ENCODE data around the gene G6PC3.
A peak's percentile ranks its signal among the peaks of the same experiment; 100 is the strongest.
"Not testable (repeated sequence)": the region's sequence is repeated elsewhere in the genome, so short reads cannot be mapped to it uniquely, and the experiment has no call there.

Gene G6PC3

DNA sequence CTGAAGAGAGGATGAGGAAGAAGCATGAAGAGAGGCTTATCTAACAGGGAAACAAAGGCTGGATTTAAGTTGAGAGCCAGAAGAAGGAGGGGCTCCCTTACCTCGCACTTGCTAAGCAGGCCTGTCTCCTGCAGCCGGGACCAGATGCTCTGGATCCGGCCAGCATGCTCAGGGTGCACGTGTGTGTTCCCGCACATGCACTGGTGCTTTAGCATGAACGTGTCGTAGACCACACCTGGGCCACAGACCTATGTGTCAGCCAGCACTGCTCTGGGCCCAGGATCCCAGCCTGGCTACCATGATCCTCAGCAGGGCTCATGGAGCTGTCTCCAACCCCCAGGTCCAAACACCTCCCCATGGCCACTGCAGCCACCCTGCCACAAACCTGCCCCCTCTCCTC lies 14.4 kb downstream of the G6PC3 start:
- DNase-seq = no peak

DNA sequence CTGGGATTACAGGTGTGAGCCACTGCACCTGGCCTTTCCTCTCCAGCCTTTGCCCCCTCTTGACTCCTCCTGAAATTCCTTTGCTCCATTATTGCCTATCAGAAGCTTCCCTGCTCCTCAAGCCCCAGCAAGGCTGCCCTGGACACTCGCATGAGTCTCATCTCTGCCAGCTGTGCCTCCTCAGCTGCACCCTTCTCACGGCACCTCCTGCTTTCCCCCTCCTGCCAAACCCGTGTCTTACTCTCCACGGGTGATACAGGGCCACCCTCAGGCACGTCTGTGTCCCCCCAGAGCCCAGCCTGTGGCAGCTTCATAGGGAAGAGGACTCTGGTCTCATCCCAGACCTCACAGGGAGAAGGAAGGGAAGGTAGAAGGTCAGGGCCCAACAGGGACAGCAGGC lies 15.4 kb downstream of the G6PC3 start:
- no peak for DNase-seq

DNA sequence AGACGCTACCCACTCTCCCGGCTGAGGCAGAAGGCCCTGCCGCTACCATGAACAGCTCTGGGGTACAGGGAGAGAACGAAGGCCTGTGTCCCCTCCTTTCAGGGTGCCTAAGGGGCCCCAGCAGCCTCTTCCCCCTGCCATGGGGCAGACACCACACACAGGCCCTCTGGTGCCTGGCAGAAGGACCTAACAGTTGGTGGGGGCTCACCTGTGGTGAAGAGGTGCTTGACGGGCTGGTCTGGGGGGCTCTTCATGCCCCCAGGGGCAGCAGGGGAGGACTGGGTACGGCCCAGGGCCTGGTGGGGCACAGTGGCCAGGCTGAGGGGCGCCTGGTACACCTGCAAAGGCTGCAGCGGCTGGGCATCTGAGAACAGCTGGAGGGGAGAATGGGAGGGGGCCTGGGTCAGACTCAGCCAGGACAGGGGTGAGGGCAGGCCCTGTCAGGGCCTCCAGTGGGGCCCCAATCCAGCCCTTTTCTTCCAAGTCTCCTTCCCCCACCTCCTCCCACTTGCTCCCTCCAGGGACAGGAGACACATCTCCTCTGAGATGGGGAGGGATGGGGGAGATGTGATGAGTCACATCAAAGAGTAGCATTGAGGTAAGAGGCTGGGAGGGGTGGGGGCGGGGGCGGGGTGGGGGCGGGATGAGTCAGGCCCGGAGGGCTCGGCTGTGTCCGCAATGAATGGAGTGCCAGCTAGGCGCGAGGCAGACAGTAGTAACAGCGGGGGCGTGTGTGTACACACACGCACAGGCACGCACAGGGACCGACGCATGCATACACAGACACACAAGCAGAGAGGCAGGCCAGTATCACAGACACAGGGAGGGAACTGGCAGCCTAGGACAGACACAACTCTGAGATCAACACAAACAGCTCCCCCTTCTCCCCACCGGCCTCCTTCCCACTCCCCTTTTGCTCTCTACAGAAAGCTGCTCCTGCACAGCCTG lies 16.1 kb downstream of the G6PC3 start:
- peak; percentile 39 for DNase-seq

DNA sequence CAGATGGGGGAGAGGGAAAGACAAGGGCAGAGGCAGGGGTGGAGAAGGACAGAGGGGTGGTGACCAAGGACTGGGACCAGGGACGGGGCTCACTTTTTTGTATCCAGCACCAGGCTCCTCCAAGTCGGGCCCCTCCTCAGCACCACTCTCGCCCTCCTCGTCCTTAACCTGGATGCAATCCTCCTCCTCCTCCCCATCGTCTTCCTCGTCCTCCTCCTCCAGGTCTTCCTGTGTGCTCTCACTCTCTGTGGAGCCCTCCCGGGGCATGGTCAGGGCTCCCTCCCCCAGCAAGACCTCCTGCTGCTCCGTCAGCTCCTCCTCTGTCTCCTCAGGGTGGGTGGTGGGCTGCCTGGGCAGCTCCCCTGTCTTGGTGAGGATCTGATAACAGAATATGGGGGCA lies 16.8 kb downstream of the G6PC3 start:
- no peak for DNase-seq

DNA sequence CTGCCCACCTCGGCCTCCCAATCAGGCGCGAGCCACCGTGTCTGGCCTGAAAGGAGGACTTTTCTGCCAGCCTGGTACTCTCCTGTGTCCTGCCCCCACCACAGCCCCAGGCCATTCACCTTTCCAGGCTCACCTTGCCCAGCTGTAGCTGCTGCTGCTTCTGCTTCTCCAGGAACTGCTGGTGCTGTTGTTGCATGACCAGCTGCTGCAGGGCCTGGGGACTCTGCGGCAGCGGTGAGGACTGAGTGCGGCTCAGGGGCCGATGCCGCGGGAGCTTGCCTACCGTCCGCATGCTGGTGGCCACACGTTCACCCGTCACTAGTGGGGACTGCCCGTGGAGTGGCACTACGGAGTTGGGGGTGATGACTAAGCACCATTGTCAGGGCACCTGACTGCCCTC lies 17.7 kb downstream of the G6PC3 start:
- DNase-seq = no peak

DNA sequence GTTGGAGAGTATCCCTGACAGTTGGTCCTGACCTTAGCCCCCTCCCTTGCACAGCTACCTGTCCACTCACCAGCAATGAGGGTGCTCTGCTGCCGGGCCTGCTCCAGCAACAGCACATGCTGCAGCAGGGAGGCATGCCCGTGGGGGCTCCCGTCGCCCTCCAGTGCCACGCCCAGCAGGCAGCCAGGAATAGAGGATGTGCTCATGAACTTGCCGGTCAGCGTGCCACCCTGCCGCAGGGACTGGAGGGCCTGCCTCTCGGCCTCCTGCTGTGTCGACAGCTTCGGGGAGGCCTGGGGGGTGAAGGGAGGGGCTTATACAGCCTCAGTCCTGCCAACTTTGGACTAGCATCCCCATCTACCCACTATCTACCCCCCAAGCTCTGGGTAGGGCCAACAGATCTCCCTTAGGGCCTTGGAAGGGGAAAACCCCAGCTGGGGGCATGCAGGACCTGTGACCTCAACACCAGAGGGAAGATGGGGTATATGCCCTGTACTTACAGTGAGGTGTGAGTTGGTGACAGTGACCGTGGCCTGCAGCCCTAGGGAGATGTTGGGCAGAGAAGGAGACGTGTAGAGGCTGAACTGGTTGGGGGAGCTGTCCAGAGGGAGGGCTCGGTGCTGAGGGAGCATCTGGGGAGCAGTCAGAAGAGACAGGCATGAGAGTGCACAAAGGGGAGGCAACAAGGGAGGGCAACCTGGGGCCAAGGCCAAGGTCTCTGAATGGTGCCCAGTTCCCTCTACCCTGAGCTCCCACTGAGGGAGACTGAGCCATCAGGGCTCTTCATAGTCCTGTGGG lies 20.9 kb downstream of the G6PC3 start:
- DNase-seq = no peak

DNA sequence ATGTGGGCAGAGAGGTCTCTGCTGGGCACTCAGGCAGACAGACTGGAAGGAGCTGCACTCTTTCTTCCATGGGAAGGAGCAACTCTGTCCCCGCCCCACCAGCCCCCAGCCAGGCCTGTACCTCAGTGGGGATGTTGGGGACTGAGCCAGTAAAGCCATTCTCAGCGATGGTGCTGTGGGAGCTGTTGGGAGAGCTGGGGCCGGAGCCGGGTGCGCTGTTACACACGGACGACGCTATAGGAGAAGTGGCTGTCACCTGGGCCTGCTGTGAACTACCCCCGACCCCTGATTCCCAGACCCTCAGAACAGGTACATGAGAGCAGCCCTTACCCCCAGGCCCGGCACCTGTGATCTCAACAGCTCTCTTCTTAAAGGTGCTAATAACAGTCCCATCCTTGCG lies 21.5 kb downstream of the G6PC3 start:
- no peak for DNase-seq

DNA sequence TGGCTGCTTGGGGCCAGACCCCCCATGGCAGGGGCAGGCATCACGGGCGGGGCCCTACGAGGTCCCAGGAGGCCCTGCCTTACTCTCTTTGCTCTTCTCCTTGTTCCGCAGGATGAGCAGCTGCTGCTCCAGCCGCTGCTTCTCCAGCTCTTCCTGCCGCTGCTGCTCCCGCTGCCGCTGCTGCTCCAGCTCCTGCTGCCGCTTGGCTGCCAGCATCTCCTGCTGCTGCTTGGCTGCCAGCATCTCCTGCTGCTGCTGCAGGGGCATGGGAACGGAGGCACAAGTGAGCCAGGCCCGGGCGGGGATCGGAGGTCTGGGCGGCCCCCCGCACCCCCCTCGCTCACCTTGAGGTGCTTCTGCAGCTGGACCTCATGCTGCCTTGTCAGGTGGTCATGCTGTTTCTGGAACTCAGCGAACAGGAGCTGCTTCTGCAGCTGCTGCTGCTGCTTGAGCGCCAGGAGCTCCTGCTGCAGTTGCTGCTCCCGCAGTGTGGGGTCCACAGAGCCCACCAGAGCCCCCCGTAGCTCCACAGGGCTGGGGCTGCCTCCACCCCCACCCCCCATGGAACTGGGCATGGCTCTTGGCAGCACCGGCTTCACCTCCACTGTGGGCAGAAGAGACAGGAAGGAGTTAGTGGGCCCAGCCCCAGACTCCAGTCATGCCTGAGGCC lies 22.8 kb downstream of the G6PC3 start:
- no peak for DNase-seq

DNA sequence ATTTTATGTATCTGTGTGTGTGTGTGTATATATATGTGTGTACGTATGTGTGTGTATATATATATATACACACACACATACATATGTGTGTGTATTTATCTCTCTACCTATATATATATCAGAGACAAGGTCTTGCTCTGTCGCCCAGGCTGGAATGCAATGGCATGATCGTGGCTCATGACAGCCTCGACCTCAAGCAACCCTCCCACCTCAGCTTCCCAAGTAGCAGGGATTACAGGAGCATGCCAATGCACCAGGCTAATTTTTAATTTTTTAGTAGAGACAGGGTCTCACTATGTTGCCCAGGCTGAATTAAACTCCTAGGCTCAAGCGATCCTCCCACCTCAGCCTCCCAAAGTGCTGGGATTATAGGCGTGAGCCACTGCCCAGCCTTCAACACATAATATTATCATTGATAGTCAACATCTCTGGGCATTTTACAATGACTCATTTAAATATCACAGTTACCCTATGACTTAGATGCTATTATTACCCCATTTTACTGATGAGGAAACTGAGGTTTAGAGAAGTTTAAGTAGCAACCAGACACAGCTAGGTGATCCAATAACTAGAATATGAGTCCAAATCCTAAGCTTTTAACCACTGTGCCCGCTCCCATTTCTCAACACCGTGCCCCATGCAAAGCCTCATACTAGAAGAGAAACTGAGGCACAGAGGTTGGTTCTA lies 24.3 kb downstream of the G6PC3 start:
- DNase-seq = no peak

DNA sequence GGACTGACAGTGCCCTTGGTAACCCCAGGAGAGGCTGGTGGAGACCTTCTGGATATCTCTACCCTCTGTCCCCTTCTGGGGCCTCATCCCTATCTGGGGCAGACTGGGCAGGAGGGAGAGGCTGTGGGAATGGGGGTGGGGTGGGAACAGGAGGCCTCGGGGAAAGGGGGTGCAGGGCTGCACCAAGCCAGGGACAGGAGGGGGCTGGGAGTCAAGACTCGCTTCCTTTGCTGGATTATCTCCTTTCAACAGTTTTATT lies 24.8 kb downstream of the G6PC3 start:
- no peak for DNase-seq

DNA sequence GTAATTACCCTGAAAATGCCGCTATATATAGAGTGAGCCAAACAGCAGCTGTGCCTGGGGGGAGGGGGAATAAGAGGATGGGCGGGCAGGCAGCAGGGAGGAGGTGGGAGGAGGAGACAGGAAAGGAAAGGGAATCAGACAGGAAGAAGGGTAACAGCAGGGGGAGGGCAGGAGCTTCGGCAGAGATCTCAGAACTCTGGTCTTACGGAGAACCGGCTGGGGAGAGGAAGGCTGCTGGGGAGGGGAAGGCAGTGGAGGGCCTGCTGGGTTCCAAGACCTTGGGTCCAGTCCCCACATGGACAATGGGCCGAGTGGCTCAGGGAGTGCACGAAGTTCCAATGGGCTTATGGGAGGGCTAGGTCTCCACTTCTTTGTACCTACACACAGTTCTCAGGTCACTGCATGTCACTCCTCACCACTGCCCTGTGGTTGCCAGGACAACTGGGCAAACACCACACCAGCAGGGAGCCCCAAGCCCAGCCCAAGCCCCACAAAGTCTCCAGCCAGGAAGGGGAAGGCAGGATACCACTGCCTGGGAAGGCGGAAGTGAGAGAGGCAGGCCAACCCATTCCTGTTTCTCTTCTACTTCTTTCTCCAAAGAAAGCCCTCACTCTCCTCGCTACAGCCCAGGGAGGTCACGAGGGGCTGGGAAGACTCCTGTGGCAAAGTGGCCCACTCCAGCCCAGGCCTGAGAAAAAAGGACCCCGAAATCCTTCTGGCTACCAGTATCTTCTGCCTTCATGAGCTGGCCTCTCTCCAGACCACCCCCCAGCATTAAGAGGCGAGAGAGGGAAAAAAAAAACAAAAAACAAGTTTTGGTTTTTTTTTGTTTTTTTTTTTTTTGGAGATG lies 25.3 kb downstream of the G6PC3 start:
- no peak for DNase-seq

DNA sequence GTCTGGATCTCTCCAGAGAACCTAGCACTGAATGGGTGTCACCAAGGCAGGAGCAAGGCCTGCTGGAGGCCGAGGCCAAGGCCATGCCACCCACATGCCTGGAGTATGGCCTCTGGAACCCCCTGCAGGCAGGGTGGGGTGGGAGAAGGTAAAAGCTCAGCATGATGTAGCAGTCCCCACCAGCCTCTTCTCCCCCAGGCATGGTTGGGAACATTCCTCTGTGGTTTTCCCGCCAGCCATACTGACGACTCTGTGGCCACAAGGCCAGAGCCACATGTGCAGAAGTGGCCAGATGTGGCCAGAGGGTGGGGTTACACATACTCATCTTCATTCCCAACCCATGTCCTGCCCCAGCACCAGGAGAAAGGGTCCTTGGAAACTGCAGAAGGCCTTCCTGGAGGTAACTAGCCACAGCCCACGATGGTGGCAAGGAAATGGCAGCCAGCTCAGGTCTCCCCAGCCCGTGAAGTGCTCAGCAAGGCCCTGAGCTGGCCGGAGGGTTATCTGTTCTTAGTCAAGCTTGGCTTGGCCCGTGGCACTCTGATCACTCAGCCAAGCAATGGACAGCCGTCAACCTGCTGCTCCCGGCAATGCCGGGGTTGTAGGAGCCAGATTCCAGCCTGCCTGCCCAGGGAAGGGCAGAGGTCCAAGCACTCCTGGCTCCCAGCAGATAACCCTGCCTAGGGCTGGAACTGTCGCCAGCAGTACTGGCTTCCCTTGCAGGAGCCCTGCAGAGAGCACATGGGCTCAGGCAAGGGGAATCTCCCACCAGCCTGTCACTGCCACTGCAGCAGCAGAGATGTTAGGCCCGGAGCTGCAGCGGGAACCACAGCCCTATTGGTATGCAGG lies 26.8 kb downstream of the G6PC3 start:
- DNase-seq = no peak

DNA sequence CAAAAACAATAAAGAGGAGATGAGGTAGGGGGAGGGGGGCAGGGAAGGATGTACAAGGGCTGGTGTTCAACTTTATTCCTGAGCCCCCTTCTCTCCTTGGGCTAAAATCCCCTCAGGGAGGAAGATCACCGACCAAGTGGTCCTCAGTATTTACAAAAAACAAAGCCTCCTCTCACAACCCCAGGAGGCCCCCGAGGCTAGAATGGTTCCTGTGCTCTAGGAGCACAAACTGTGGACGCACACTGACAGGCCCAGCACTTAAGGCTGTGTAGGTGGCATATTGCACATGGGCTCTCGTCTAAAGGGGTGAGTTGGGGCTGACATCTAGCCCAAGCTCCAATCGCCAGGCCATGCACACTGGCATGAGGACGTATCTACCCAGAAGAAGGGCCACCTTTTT lies 31.3 kb downstream of the G6PC3 start:
- DNase-seq = not testable (repeated sequence)

DNA sequence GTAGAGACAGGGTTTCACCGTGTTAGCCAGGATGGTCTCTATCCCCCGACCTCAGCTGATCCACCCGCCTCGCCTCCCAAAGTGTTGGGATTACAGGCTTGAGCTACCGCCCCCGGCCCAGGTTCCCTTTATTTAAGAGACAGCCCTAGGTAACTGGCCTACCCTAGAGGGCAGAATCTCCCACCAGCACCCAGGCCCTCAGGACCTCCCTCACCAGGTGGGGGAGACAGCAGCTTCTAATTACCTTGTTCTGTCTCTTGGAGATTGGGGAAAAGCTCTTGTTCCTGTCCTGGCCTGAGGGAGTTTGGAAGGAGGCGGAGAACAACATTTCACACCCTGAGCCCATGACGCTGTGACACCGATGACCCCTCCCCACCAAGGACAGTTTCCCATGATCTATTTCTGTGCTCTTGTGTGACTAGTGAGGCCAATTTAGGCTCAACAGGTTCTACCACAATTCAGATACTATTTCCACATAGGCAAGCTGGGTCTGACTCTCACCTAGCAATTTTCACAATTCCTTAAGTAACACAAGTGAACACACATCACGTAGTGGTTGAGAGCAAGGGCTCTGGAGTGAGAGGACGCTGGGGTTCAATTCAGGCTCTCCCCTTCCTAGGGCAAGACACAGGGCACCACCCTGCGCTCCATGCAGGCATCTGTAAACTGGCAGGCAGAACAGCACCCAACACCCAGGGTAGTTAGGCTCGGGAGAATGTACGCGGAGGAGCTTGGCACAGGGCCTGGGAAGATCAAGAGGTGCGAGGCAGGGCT lies 32.5 kb downstream of the G6PC3 start:
- DNase-seq = no peak

DNA sequence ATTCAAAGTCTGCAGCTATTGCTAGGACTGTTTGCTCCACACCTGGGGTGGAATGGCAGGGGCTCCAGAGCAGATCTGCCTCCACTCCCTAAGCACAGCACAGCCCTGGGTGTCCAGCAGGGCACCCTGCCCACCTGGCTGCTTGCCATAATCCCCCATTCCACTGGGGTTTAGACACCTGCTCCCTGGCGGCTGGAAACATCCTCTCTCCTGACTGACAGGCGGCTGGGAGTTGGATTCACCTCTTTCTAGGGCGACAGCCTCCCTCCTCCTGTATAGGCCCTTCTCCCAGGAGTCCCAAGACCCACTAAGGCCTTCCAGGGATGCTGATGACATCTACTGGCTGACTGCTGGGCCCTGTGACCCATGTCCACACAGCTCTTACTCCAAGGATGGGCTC lies 34.9 kb downstream of the G6PC3 start:
- no peak for DNase-seq

DNA sequence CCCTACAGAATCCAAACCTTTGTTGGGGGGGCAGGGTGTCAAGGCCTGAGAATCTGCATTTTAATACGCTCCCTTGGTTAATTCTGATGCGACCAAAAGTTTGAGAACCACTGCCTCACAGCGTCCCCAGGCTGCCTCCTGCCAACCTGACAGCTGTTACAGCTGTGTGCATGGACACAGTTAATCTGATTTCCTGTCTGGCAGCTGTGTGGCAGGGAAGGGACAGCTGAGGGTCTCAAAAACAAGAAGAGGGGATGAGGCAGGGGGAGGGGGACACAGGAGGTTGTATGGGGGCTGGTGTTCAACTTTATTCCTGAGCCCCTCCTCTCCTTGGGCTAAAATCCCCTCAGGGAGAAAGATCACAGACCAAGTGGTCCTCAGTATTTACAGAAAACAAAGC lies 35.4 kb downstream of the G6PC3 start:
- no peak for DNase-seq

DNA sequence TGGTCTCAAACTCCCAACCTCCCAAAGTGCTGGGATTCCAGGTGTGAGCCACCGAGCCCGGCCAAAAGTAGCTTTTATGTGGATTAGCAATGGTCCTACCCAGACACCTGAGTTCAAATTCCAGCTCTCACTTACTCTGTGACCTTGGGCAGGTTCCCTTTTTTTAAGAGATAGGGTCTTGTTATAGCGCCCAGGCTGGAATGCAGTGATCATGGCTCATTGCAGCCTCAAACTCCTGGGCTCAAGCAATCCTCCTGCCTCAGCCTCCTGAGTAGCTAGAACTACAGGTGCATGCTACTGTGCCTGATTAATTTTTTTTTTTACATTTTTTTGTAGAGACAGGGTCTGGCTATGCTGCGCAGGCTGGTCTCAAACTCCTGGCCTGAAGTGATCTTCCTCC lies 36.3 kb downstream of the G6PC3 start:
- no peak for DNase-seq

DNA sequence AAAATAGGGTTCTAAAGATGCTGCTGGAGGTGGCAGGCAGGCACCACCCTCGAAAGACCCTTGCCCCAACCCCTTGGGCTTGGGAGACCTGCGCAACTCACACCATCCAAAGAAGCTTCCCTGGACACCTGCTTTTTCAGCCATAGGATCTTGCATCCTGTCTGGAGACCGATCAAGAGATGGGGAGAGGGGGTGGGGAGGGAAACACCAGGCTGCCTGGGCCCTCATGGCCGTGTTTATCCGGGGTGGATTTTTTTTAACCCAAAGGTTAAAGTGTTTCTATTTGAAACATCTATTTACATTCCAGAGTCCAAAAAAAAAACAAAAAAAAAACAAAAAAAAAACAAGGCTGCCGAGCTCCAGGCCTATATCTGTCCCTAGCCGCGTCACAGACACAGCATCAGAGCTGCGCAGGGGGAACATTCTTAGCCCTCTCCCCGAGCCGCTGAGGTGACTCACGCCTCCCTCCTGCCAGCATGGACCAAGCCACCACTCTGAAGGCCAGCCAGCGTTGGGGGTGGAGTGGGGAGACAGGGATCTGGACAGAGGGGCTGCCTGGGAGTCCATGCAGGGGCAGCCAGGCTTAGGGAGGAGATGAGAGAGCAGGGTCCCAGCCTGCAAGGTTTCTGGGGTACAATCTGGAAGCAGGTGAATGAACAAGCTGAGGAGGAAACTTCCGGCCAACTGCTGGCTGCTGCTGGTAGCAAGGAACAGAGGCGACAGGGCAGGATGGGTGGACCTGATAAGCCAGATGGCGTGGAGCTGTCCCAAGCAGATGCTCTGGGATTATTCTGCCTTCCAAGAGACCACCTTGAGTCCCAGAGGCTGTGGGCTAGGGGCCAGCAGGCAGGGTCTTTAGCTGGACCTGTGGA lies 38.1 kb downstream of the G6PC3 start:
- DNase-seq = no peak

DNA sequence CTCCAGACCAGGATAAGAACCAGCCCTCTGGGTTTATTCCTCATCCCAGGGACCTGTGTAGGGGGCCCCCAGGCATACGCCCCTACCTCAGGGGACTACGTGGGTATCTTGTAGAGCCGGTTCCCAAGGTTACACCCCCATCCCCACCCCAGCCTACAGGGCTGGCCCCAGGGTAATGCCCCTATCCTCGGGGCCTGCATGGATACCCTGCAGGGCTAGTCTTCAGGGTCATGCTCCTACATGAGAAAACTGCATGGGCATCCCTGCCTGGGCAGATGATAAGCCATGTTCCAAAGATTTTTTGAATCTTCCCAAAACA lies 38.7 kb downstream of the G6PC3 start:
- DNase-seq = no peak
